ENCODE results near the gene IRF2BPL. TPM values are rescaled to one million over a fixed set of nuclear protein-coding genes. Genes with fewer than 3 reads are reported as not detected.

IRF2BPL gene
- total and polyA plus RNA-seq, 2 of the 8 experiments (the other 6 are each of a cell fraction or from before 2014, with no cell fraction given) = 18.8 to 57.0 TPM

DNA sequence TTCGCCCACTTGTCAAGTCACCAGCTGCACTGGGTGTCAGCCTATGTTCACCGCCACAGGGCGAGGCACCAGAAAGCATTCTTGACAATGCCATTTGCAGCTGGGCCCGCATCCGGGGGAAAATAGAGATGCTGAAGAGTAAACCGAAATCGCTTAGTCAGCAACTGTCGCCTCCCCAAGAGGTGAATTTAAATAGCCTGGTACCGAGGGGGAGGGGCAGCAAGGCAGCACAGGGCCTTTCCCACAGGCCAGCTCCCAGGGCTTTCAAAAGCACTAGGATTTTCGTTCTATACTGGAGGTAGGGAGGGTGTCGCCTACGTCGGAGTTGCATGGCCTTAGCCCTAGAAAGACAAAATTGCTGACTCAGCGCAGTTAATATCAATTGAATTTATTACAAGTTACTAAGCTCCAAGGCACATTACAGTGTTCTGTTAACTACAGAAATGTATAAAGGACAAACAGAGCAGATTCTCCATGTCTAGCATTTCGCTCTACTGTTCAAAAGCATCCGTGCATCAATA lies 4.3 kb downstream of the IRF2BPL start (continued):
- TF ChIP-seq TEAD4 (IDR thresholded peaks at IDR 0.05; ENCODE audit: low read depth, low read length) (0 out of 2 replicates have a peak, but pooled peaks have one; percentile 24), EP300 (IDR thresholded peaks at IDR 0.05; ENCODE audit: borderline replicate concordance in 1 of 2, low read depth in 2 of 2, low read length in 2 of 2) (peak in 1 of 2 experiments; percentile 95; a peak in 2 of 3 replicates), EGR1 (IDR thresholded peaks at IDR 0.05; ENCODE audit: borderline replicate concordance, low read depth, low read length) (no peak), TBP (IDR thresholded peaks at IDR 0.05; ENCODE audit: low read depth, low read length) (no peak), POLR2A (IDR thresholded peaks at IDR 0.05; ENCODE audit: control extremely low read depth in 1 of 2, low read depth in 2 of 2, low read length in 2 of 2) (peak in 1 of 2 experiments; percentile 73; a peak in 2 of 3 replicates), BACH1 (IDR thresholded peaks at IDR 0.05; ENCODE audit: low read length) (peak; percentile 98), SRF (IDR thresholded peaks at IDR 0.05; ENCODE audit: low read depth, low read length) (no peak), SP4 (IDR thresholded peaks at IDR 0.05; ENCODE audit: low read length) (no peak), CEBPB (IDR thresholded peaks at IDR 0.05; ENCODE audit: low read depth, low read length) (no peak), CTBP2 (IDR thresholded peaks at IDR 0.05; ENCODE audit: borderline replicate concordance, insufficient read depth, insufficient read length, low read length) (peak; percentile 82), FOSL1 (IDR thresholded peaks at IDR 0.05; ENCODE audit: insufficient read depth, low read depth, low read length) (no peak), SAP30 (IDR thresholded peaks at IDR 0.05; ENCODE audit: insufficient read depth, insufficient replicate concordance, low read length) (no peak)
- TF ChIP-seq, protein P1, sequence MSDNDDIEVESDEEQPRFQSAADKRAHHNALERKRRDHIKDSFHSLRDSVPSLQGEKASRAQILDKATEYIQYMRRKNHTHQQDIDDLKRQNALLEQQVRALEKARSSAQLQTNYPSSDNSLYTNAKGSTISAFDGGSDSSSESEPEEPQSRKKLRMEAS (IDR thresholded peaks at IDR 0.05) = peak; percentile 65
